HG03439 (cell line): Measurements from ENCODE around the gene MAPK1.

ENCODE experiments used
- ATAC-seq: cut with Tn5 transposase; IDR thresholded peaks from one replicate; pipeline ENCODE4 v1.9.1; 2021; ENCODE audit warnings: mild to moderate bottlenecking, moderate library complexity; ENCODE audit not compliant: unreplicated experiment

MAPK1 gene

DNA sequence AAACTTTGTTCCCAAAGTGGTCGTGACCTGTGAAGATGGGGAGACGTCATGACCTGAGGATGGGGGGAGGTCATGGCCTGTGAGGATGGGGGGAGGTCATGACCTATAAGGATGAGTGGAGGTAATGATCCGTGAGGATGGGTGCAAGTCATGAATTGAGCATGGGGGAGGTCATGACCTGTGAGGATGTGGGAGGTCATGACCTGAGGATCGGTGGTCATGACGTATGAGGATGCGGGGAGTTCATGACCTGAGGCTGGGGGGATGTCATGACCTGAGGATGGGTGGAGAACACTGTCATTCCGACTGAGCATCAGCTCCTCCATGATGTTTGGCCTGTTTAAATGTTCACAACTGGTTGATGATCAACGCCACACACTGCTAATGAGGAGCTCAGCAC, 157.8 kb downstream of the MAPK1 start:
- ATAC-seq: no peak

DNA sequence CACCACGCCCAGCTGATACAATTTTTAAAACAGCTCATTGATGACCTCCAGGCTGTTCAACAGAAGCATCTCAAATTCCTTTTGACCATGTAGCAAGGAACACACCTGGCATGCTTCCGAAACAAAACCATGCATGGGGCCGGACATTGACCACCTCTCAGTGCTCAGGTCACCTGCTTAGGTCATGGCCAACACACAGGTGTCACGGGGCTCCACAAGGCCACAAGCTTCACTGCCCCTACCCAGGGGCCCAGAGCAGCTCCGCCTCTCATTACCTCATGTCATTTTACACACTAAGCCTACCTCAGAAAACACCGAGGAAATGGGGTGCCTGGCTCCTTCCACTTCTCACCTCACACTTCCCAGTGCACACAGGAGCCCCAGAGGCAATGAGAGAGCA, 158.5 kb downstream of the MAPK1 start:
- no peak for ATAC-seq

DNA sequence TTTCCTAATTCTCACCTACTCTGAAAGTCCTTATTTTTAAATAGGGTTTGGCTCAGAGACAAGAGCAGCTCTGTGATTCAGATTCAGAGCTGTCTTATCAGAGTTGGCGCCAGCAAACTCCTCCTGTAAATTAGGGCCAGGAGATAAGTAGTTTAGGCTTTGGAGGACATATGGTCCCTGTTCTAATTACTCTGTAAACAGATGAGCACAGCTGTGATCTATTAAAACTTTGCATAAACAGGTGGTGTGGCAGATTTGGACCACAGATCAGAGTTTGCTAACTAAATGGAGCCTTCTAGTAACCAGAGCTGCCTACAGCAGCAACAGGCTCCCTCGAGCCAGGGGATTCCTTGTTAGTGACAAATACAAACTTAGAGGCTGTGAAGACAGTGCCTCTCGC, 159.8 kb downstream of the MAPK1 start:
- ATAC-seq: no peak
